HUES48 (cell line): Measurements from ENCODE around the gene FAM193B.

Experiments used
- H3K27ac ChIP-seq: one replicate; pipeline ENCODE4 v1.7.0; 2013; ENCODE audit warnings: low read depth, low read length, inconsistent platforms
- H3K27me3 ChIP-seq: 2 replicates; pipeline ENCODE4 v1.6.1; 2013; ENCODE audit warnings: mild to moderate bottlenecking, low read length; ENCODE audit not compliant: control insufficient read depth, insufficient read depth
- H3K36me3 ChIP-seq: 2 replicates; pipeline ENCODE4 v1.6.1; 2013; ENCODE audit warnings: low read length; ENCODE audit not compliant: control insufficient read depth, insufficient read depth
- H3K4me1 ChIP-seq: 2 replicates; pipeline ENCODE4 v1.6.1; 2013; ENCODE audit warnings: mild to moderate bottlenecking, low read length; ENCODE audit not compliant: control insufficient read depth, insufficient read depth
- H3K4me3 ChIP-seq: 2 replicates; pipeline ENCODE4 v1.5.1; 2013; ENCODE audit warnings: mild to moderate bottlenecking, low read depth, low read length
- H3K9ac ChIP-seq: 2 replicates; pipeline ENCODE4 v1.6.1; 2013; ENCODE audit warnings: mild to moderate bottlenecking, low read depth, low read length, moderate library complexity
- H3K9me3 ChIP-seq: 2 replicates; pipeline ENCODE4 v1.6.1; 2013; ENCODE audit warnings: low read length; ENCODE audit not compliant: control insufficient read depth, insufficient read depth

The FAM193B gene

DNA sequence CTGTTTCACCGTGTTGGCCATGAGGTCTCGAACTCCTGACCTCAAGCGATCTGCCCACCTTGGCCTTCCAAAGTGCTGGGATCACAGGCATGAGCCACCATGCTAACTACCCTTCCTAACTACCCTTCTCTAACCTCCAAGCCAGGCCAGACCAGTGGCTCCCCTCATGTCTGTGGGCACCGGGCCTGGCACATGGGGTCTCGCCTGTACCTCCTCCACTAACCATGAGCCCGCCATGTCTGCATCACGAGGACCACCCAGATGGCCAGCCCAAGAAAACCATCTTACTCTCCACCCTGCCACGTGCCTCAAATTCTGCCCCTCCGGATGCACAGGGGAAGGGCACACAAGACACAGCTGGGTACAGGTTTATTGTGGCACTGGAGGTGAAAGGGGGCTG is 71.3 kb downstream of the FAM193B start:
- Histone ChIP-seq H3K9me3 (no peaks in the 10 kb centered on the region), H3K27ac (no peak overlapping the region), H3K9ac (no peak overlapping the region), H3K4me1 (no peaks in the 10 kb centered on the region), H3K27me3 (no peaks in the 10 kb centered on the region), H3K36me3 (peaks cover 52% of the 10 kb centered on the region), H3K4me3 (no peak overlapping the region)

DNA sequence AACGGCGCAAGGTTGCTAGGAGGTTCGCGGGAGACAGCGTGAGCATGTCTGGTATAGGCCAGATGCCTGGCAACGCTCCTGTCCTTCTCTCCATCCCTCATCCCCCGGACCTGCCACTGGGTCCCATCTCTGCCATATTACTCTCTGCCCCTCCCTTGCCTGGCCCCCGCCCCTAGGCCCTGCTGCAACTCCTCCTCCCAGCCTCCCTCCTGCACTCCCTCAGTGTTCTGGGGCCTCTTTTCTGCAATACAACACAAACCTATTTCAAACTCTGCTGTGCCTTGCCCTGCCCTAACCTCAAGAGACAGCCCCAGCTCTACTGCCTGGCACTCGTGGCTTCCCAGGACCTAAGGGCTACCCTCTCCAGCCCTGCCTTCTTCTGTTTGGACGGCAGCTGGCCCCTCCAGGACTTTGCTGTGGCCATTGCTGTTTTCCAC is 72.0 kb downstream of the FAM193B start:
- H3K9ac ChIP-seq: no peak overlapping the region
- H3K4me3 ChIP-seq: no peak overlapping the region
- no peaks in the 10 kb centered on the region for H3K4me1 ChIP-seq
- no peaks in the 10 kb centered on the region for H3K9me3 ChIP-seq
- no peaks in the 10 kb centered on the region for H3K27me3 ChIP-seq
- H3K27ac ChIP-seq: no peak overlapping the region
- peaks cover 45% of the 10 kb centered on the region for H3K36me3 ChIP-seq

GRCh38 chr5:177479774-177480173 is 74.6 kb downstream of the FAM193B start:
- no peak overlapping the region for H3K27ac ChIP-seq
- no peaks in the 10 kb centered on the region for H3K27me3 ChIP-seq
- no peaks in the 10 kb centered on the region for H3K9me3 ChIP-seq

DNA sequence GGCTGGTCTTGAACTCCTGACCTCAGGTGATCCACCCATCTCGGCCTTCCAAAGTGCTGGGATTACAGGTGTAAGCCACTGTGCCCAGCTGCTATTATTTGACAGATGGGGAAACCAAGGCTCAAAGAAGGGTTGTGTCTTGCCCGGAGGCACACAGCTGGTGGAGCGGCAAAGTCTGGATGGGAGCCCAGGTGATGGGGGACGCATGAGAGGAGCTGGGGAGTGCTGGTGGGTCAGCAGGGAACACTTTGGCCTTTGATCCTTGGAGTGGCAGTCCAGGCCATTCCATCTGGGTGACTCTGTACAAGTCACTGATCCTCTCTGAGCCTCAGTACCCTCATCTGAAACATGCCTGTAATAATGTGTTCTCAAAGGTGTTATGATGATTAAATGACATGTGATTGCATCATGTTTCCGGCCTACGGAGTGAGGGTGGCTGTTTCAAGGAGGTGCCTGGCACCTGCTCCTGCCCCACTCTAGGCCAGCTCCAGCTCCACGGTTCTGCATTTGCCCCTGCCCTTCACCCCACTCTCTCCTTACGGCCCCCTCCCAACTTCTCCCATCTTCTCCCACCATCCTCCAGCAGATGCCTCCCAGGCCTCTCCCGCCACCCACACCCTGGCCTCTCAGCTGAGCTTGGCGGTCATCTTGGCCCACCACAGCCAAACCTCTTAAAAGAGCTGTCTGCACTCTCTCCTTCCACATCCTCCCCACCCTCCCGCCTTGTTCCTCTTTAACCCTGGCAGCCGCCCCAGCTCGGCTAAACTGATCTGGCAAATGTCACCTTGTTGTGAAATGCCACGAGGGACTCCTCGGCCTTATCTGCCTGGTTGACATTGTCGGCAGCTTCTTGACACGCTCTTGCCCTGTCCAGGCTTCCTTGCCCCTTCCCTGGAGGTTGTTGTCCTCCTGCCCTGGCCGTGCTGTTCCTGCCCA is 75.4 kb downstream of the FAM193B start:
- Histone ChIP-seq H3K9me3 (no peaks in the 10 kb centered on the region), H3K27ac (no peak overlapping the region), H3K4me1 (peaks cover 18% of the 10 kb centered on the region), H3K9ac (no peak overlapping the region), H3K36me3 (peaks cover 20% of the 10 kb centered on the region), H3K4me3 (no peak overlapping the region), H3K27me3 (no peaks in the 10 kb centered on the region)

More at GRCh38 chr5:177479774-177480173, 74.6 kb downstream of the FAM193B start:
- Histone ChIP-seq H3K36me3 (peaks cover 27% of the 10 kb centered on the region), H3K4me1 (peaks cover 12% of the 10 kb centered on the region), H3K9ac (no peak overlapping the region), H3K4me3 (no peak overlapping the region)

DNA sequence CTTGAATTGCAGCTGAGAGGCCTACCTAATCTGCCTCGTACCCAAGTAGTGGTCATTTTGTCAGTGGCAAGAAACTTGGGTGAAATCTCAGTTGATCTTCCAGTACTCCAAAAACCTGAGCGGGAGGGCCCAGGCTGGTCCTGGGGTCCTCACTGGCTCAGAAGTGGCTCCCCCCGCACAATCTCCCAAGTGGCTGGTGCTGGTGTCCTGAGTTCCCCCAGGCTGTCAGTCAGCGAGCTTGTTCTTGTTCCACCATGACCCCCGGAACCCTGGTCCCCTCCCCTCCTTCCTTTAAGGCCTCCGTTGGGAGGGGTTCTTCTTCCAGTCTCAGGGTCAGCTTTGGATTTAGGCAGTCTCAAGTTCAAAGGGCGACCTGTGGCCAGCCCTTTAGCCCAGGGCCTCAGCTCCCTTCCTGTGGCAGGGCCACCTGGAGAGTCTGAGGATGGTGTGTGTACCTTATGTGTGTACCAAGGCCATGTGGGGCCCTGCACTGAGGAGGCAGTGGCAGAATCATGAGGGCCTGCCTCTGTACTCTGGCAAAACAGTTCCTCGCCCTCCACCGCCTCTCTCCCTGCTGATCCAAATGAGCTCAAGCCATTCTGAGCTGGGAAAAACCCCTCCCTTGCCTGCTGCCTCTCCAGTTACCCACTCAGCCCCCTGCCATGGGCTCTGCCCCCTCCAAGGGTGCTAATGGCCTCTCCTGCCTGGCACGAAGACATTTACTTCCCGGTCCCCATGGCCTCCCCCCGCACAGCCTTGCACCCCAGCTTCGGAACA is 76.5 kb downstream of the FAM193B start:
- no peaks in the 10 kb centered on the region for H3K27me3 ChIP-seq
- no peak overlapping the region for H3K4me3 ChIP-seq
- no peaks in the 10 kb centered on the region for H3K9me3 ChIP-seq
- H3K27ac ChIP-seq: peak overlapping the region; percentile 28
- peaks cover 11% of the 10 kb centered on the region; the same call in 1 of the 2 replicates for H3K36me3 ChIP-seq
- H3K9ac ChIP-seq: no peak overlapping the region
- H3K4me1 ChIP-seq: peaks cover 20% of the 10 kb centered on the region

GRCh38 chr5:177476531-177477233 is 77.7 kb downstream of the FAM193B start:
- H3K27me3 ChIP-seq: no peaks in the 10 kb centered on the region
- peaks cover 25% of the 10 kb centered on the region for H3K4me1 ChIP-seq
- H3K9me3 ChIP-seq: no peaks in the 10 kb centered on the region
- H3K27ac ChIP-seq: no peak overlapping the region
- H3K36me3 ChIP-seq: peaks cover 8% of the 10 kb centered on the region
- H3K9ac ChIP-seq: no peak overlapping the region
- H3K4me3 ChIP-seq: no peak overlapping the region

- Histone ChIP-seq H3K27ac (no peak overlapping the region), H3K9ac (no peak overlapping the region), H3K4me1 (peaks cover 34% of the 10 kb centered on the region), H3K9me3 (no peaks in the 10 kb centered on the region), H3K36me3 (peaks cover 15% of the 10 kb centered on the region), H3K4me3 (no peak overlapping the region), H3K27me3 (no peaks in the 10 kb centered on the region)
These were observed 78.6 kb downstream of the FAM193B start for GRCh38 chr5:177475563-177476427.

DNA sequence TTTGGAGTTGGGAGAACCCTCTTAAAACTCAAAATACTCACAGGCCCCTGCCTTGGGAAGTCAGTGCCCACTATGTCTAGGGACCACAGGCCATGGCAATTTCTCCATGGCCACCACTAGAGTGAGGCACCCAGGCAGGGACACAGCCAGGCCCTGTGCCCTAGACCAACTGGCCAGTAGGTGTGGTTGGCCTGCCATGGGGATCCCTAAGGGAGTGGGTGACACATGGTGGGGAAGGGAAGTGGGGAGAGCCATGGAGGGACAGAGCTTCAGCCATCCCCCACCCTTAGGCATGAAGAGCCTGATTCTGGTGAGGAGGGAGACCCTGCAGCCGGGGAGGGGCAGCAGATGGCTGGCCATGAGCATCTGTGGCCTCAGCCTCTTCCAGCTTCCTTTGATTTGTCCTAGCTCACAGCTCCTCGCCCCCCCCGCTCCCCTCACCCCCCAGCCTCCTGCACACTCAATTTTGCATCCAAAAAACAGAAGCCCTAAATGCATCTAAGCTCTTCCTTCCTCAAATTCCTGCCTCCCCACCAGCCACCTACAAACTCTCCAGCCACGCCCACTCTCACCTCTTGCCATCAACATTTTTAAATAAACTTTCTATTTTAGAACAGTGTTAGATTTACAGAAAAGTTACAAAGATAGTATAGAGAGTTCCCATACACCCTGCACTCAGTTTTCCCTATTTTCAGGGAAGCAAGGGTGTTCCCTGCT is 79.4 kb downstream of the FAM193B start:
- Histone ChIP-seq H3K4me1 (peaks cover 42% of the 10 kb centered on the region), H3K9me3 (no peaks in the 10 kb centered on the region), H3K27ac (no peak overlapping the region), H3K9ac (no peak overlapping the region), H3K4me3 (no peak overlapping the region), H3K36me3 (peaks cover 23% of the 10 kb centered on the region), H3K27me3 (no peaks in the 10 kb centered on the region)

- H3K27me3 ChIP-seq: no peaks in the 10 kb centered on the region
- H3K9me3 ChIP-seq: no peaks in the 10 kb centered on the region
- H3K4me1 ChIP-seq: peaks cover 48% of the 10 kb centered on the region
- peaks cover 26% of the 10 kb centered on the region for H3K36me3 ChIP-seq
- peak overlapping the region; percentile 25; the same call in 1 of the 2 replicates for H3K9ac ChIP-seq
- H3K4me3 ChIP-seq: peak overlapping the region; percentile 45
- H3K27ac ChIP-seq: no peak overlapping the region
These were observed 80.3 kb downstream of the FAM193B start for GRCh38 chr5:177474002-177474476.
